Uterus (tissue), 4 donors: ENCODE data around the gene CTXN1. TPM values are rescaled to one million over a fixed set of nuclear protein-coding genes. Genes with fewer than 3 reads are reported as not detected.

Experiments
- DNase-seq, 2 donors: peaks; one replicate each; pipeline ENCODE4 v3.0.0-alpha.2; 2019 to 2020
- H3K27ac ChIP-seq, 2 donors: fragments of 200-600 bp; sonication (generic); 1 replicate in 1 of 2; 2 replicates in 1 of 2; pipeline ENCODE4 v1.5.1; 2016 to 2018
- H3K27me3 ChIP-seq, 2 donors: fragments of 200-600 bp; sonication (generic); one replicate each; pipeline ENCODE4 v1.5.1; 2018 to 2019; ENCODE audit warnings: control low read depth in 1 of 2
- H3K36me3 ChIP-seq, 2 donors: fragments of 200-600 bp; sonication (generic); one replicate each; pipeline ENCODE4 v1.5.1; 2019; ENCODE audit warnings: control low read depth in 1 of 2
- H3K4me1 ChIP-seq, 2 donors: fragments of 200-600 bp; sonication (generic); one replicate each; pipeline ENCODE4 v1.5.1; 2018 to 2019; ENCODE audit warnings: control low read depth in 1 of 2
- H3K4me3 ChIP-seq, 2 donors: fragments of 200-600 bp; sonication (generic); 1 replicate in 1 of 2; 2 replicates in 1 of 2; pipeline ENCODE4 v1.5.1; 2018 to 2019; ENCODE audit warnings: mild to moderate bottlenecking in 1 of 2
- H3K9me3 ChIP-seq, 2 donors: fragments of 200-600 bp; sonication (generic); one replicate each; pipeline ENCODE4 v1.5.1; 2019; ENCODE audit warnings: control low read depth in 1 of 2
- POLR2A ChIP-seq, 2 donors: fragments of 450-650 bp; IDR thresholded peaks; one replicate each; pipeline ENCODE4 v1.6.1; 2016; ENCODE audit warnings: antibody characterized with exemption in 2 of 2, mild to moderate bottlenecking in 1 of 2, moderate library complexity in 1 of 2
- intact Hi-C: fragments of 100-400 bp; cut with DNase I; formaldehyde crosslinking; loops from one replicate; pipeline ENCODE4 v1.15.1; 2023; ENCODE audit warnings: low total_unique reads
- total RNA-seq, 4 donors: library from RNA; depleted of rRNA in 3 of 4; stranded (reverse); fragments of >200 nt in 3 of 4; gene quantifications; one replicate each; pipeline versions ENCODE4 v1.1.0 to v1.2.4, GENCODE V29; 2014 to 2023
- TF ChIP-seq, protein P1 (sequence below), 4 experiments: fragments of 200-600 bp in 2 of 4; fragments of 450-650 bp in 2 of 4; sonication (generic) in 2 of 4; IDR thresholded peaks; one replicate each; pipeline ENCODE4 v1.5.1; 2016 to 2019; ENCODE audit warnings: antibody characterized with exemption in 4 of 4, mild to moderate bottlenecking in 2 of 4, moderate library complexity in 1 of 4
- donor health status: DM: yes; HTN: yes; CAD: no.

Gene CTXN1
- total RNA-seq, 4 donors from 2014 or later: 7.2 to 47.1 (median 14.9) TPM; not detected in 1

DNA sequence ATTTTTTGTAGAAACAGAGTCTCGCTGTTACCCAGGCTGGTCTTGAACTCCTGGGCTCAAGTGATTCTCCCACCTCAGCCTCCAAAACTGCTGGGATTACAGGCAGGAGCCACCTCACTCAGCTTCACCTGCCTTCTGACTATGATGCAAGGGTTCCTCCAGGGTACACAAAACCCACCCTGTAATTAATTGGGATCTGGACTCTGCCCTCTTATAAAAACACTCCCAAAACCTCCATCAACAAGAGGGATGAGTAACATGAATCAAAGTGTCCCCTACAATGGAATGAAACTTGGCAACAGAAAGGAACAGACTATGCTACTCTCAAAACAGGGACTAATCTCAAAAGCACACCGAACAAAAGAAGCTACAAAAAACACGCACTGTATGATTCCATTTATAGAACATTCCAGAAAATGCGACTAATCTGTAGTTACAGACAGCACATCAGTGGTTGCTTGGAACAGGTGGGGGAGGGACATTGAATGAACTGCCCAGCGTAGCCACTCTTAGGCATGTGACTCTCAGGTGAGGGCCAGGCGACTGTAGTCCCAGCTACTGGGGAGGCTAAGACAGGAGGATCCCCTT is 48.6 kb downstream of the CTXN1 start:
- no peaks in the 10 kb centered on the region for H3K9me3 ChIP-seq
- peaks cover 9 to 18% of the 10 kb centered on the region in 2 donors for H3K27me3 ChIP-seq
- no peak overlapping the region for H3K4me3 ChIP-seq
- intact Hi-C loops: no loop called here
- TF ChIP-seq POLR2A (IDR thresholded peaks at IDR 0.05): no peak
- TF ChIP-seq, protein P1, sequence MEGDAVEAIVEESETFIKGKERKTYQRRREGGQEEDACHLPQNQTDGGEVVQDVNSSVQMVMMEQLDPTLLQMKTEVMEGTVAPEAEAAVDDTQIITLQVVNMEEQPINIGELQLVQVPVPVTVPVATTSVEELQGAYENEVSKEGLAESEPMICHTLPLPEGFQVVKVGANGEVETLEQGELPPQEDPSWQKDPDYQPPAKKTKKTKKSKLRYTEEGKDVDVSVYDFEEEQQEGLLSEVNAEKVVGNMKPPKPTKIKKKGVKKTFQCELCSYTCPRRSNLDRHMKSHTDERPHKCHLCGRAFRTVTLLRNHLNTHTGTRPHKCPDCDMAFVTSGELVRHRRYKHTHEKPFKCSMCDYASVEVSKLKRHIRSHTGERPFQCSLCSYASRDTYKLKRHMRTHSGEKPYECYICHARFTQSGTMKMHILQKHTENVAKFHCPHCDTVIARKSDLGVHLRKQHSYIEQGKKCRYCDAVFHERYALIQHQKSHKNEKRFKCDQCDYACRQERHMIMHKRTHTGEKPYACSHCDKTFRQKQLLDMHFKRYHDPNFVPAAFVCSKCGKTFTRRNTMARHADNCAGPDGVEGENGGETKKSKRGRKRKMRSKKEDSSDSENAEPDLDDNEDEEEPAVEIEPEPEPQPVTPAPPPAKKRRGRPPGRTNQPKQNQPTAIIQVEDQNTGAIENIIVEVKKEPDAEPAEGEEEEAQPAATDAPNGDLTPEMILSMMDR (IDR thresholded peaks at IDR 0.05): no peak
- H3K36me3 ChIP-seq: no peaks in the 10 kb centered on the region
- H3K4me1 ChIP-seq: peaks cover 0 to 9% of the 10 kb centered on the region in 2 donors
- H3K27ac ChIP-seq: no peak overlapping the region
- no peak for DNase-seq

- no peak for DNase-seq
- intact Hi-C loops: no loop called here
- no peaks in the 10 kb centered on the region for H3K36me3 ChIP-seq
- TF ChIP-seq, protein P1 (IDR thresholded peaks at IDR 0.05): no peak
- TF ChIP-seq POLR2A (IDR thresholded peaks at IDR 0.05): no peak
- H3K4me1 ChIP-seq: peaks cover 0 to 11% of the 10 kb centered on the region in 2 donors
- no peaks in the 10 kb centered on the region for H3K9me3 ChIP-seq
- no peak overlapping the region for H3K27ac ChIP-seq
- peaks cover 9 to 19% of the 10 kb centered on the region in 2 donors for H3K27me3 ChIP-seq
- no peak overlapping the region for H3K4me3 ChIP-seq
These were observed 51.0 kb downstream of the CTXN1 start for GRCh38 chr19:7874897-7875273.

Other genes starting within 250 kb of the CTXN1 start
- gene MCEMP1, start 249.0 kb downstream of the CTXN1 start, total RNA-seq: under 1 TPM in 1 of 4 donors, not detected in 3; 0.67 TPM
- 100 to 1,000 TPM in 1 of 4 donors, 10 to 100 TPM in 3; 12.4 to 156 (median 41.0) TPM for gene TRAPPC5, start 245.3 kb downstream of the CTXN1 start, total RNA-seq
- gene FCER2, start 224.0 kb downstream of the CTXN1 start, total RNA-seq: under 1 TPM in 1 of 4 donors, not detected in 3; 0.28 TPM
- gene CLEC4G, start 194.0 kb downstream of the CTXN1 start, total RNA-seq: not detected
- gene CD209, start 178.6 kb downstream of the CTXN1 start, total RNA-seq: 10 to 100 TPM in 1 of 4 donors, 1 to 10 TPM in 2, not detected in 1; 2.6 to 14.4 (median 8.8) TPM
- under 1 TPM in 1 of 4 donors, not detected in 3; 0.62 TPM for gene CLEC4M, start 162.9 kb downstream of the CTXN1 start, total RNA-seq
- gene EVI5L, start 95.9 kb downstream of the CTXN1 start, total RNA-seq: 10 to 100 TPM in 3 of 4 donors, 1 to 10 TPM in 1; 9.1 to 14.9 (median 12.4) TPM
- gene PRR36, start 51.7 kb downstream of the CTXN1 start, total RNA-seq: under 1 TPM in 2 of 4 donors, not detected in 2; 0.35 to 0.85 TPM
- 1 to 10 TPM in 1 of 4 donors, under 1 TPM in 1, not detected in 2; 0.15 to 2.1 TPM for gene LRRC8E, start 37.6 kb downstream of the CTXN1 start, total RNA-seq
- 10 to 100 TPM in 2 of 4 donors, 1 to 10 TPM in 1, under 1 TPM in 1; 0.59 to 40.2 (median 9.4) TPM for gene MAP2K7, start 22.3 kb downstream of the CTXN1 start, total RNA-seq
- 1 to 10 TPM in 1 of 4 donors, not detected in 3; 5.2 TPM for gene TGFBR3L, start 11.3 kb downstream of the CTXN1 start, total RNA-seq
- 10 to 100 TPM; 11.8 to 66.8 (median 19.0) TPM for gene SNAPC2, start 5.8 kb downstream of the CTXN1 start, total RNA-seq
- 100 to 1,000 TPM in 1 of 4 donors, 10 to 100 TPM in 3; 41.1 to 117 (median 62.9) TPM for gene TIMM44, start 17.5 kb upstream of the CTXN1 start, total RNA-seq
- 10 to 100 TPM; 14.1 to 71.7 (median 39.3) TPM for gene ELAVL1, start 79.5 kb upstream of the CTXN1 start, total RNA-seq
- not detected for gene CCL25, start 126.6 kb upstream of the CTXN1 start, total RNA-seq
- gene FBN3, start 223.5 kb upstream of the CTXN1 start, total RNA-seq: 10 to 100 TPM in 1 of 4 donors, under 1 TPM in 1, not detected in 2; 0.06 to 32.8 TPM